GM18909 (cell line): Measurements from ENCODE around the gene KLK10.
"Not testable (repeated sequence)": the region's sequence is repeated elsewhere in the genome, so short reads cannot be mapped to it uniquely, and the experiment has no call there.

Experiments
- ATAC-seq: cut with Tn5 transposase; IDR thresholded peaks from one replicate; pipeline ENCODE4 v1.9.1; 2021; ENCODE audit warnings: mild to moderate bottlenecking; ENCODE audit not compliant: unreplicated experiment, poor library complexity

The KLK10 gene

GRCh38 chr19:50972795-50973376, 46.6 kb downstream of the KLK10 start:
- no peak for ATAC-seq

- not testable (repeated sequence) for ATAC-seq
Observed at GRCh38 chr19:50969810-50970209, 49.7 kb downstream of the KLK10 start.

- no peak for ATAC-seq
Observed at GRCh38 chr19:50969413-50969760, 50.1 kb downstream of the KLK10 start, which contains the start of gene KLK6. TSS of gene KLK6 (minus strand) at chr19:50969591. CDS start at chr19:50968104, 1,487 bp downstream.

- ATAC-seq = no peak
Observed at GRCh38 chr19:50968716-50969412, 50.6 kb downstream of the KLK10 start.

GRCh38 chr19:50967929-50968715, 51.4 kb downstream of the KLK10 start:
- ATAC-seq = no peak

GRCh38 chr19:50964266-50964665, 55.2 kb downstream of the KLK10 start:
- no peak for ATAC-seq

GRCh38 chr19:50963381-50963780, 56.1 kb downstream of the KLK10 start:
- ATAC-seq = no peak
